Ishikawa (cell line): ENCODE measurements around the gene PRKN.

Experiments used
- CEBPB ChIP-seq: IDR thresholded peaks from 2 replicates; pipeline ENCODE4 v1.6.1; 2012
- CREB1 ChIP-seq: IDR thresholded peaks from 2 replicates; pipeline ENCODE4 v1.6.1; 2012; ENCODE audit warnings: low read depth
- EP300 ChIP-seq: IDR thresholded peaks from 2 replicates; pipeline ENCODE4 v1.6.1; 2012; ENCODE audit warnings: borderline replicate concordance
- FOXM1 ChIP-seq: IDR thresholded peaks from 2 replicates; pipeline ENCODE4 v1.6.1; 2012; ENCODE audit warnings: low read depth, borderline replicate concordance
- MAX ChIP-seq: IDR thresholded peaks from 2 replicates; pipeline ENCODE4 v1.6.1; 2012
- RAD21 ChIP-seq: IDR thresholded peaks from 2 replicates; pipeline ENCODE4 v1.6.1; 2012; ENCODE audit warnings: low read depth
- TAF1 ChIP-seq: IDR thresholded peaks from 2 replicates; pipeline ENCODE4 v1.6.1; 2012; ENCODE audit warnings: low read depth, mild to moderate bottlenecking
- TCF12 ChIP-seq: IDR thresholded peaks from 2 replicates; pipeline ENCODE4 v1.6.1; 2012; ENCODE audit warnings: low read depth
- TEAD4 ChIP-seq: IDR thresholded peaks from 2 replicates; pipeline ENCODE4 v1.6.1; 2012
- USF1 ChIP-seq: IDR thresholded peaks from 2 replicates; pipeline ENCODE4 v1.6.1; 2012
- YY1 ChIP-seq: IDR thresholded peaks from 2 replicates; pipeline ENCODE4 v1.6.1; 2012; ENCODE audit warnings: low read depth
- ZBTB7A ChIP-seq: IDR thresholded peaks from 2 replicates; pipeline ENCODE4 v1.6.1; 2012; ENCODE audit warnings: low read depth

- no peak for TF ChIP-seq YY1
- no peak for TF ChIP-seq EP300
- no peak for TF ChIP-seq ZBTB7A
- no peak for TF ChIP-seq USF1
- TF ChIP-seq CEBPB: no peak
- no peak for TF ChIP-seq RAD21
- TF ChIP-seq TCF12: no peak
- no peak for TF ChIP-seq CREB1
- no peak for TF ChIP-seq TAF1
- TF ChIP-seq MAX: no peak
- TF ChIP-seq FOXM1: no peak
- TF ChIP-seq TEAD4: no peak
These were observed 402.5 kb downstream of the PRKN start for GRCh38 chr6:162325051-162325450.
